ENCODE measurements around the gene IL20RB.
"Not testable (repeated sequence)": the region's sequence is repeated elsewhere in the genome, so short reads cannot be mapped to it uniquely, and the experiment has no call there.

IL20RB gene

DNA sequence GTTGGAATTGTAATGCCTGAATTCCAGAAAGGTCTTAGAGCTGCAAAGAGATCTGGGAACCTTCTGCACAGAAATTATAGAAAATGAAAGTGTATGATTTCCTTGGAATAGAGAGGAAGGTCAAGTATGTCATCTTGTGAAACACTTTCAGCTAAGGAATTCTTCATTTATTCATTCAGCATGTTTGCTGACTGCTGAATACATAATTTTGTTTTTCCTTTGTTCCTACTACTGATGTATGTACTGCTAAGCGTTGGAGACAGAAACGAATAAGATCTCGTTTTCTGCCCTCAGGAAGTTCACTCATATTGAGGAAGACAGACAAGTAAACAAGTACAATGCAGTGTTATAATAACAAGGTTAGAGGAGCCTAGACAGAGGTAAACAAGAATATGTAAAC is 14.3 kb upstream of the IL20RB start:
- DNase-seq (ENCODE audit: low spot score): no peak

DNA sequence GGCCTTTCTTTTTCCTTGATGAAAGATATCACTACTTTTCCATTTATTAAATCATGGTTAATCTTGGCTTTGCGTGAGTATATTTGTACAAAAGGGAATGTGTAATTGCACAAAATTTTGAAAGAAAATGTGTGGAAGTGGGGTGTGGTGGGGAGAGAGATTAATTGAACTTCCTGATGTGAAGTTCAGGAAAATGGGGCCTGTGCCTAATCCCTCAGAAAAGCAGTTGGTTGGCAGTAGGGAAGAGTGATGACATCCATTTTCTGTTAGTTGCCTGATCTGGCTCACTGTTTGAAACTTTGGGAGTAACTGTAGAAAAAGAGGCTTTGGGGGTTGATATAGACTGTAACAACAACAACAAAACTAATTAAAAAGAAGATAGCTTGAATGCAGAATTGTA is 10.8 kb upstream of the IL20RB start:
- DNase-seq (ENCODE audit: low spot score): no peak

DNA sequence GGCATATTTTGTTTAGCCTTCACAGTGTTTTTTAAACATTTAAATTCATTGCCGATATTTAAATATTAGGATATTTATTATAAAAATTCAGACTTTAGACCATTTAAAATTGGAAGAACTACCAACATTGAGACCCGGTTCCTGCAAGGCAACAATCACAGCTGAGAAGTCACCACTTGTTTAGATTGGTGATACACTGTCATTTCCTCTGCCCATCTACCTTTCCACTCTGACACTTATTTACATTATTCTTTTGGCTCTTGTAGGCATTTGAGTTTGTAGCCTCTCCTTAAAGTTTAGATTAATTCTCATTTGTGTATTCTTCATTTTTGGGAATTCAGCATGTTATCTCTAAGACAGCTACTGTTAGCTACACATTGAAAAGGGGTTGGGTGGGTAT is 10.3 kb upstream of the IL20RB start:
- DNase-seq (ENCODE audit: low spot score): no peak

DNA sequence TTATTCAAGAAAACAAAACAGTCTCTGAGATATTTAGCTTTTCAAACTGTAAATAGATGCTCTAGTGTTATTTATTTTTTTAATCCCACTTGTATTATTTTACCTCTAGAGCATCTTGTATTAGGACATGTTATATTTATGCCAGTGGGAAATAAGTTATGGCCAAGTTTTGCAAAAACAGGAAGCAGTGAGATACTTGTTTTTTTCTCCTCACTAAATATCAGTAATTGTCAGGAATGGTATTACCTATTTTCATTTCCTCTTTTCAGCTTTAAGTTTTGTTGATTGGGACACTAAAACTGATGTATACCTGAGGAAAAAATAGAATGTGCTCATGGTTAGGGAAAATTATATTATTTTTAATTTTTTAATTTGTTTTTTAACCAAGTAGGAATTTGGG is 8.6 kb upstream of the IL20RB start:
- DNase-seq (ENCODE audit: low spot score): no peak

DNA sequence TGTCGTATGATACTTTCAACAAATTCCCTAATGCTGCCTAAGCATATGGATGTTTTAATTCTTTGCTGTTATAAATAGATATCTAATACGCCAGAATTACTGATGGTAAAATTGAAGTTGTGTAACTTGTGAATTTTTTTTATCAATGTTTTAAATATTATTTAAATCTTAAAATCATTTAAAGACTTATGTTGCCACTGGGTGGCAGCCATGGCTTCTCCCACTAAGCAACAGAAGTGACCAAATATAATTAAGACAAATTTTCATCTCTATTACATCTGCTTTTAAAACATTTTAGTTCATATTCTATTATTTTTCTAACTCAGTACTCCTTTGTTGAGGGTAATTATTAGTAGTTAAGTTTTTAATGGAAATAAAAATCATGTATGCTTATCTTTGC is 8.1 kb upstream of the IL20RB start:
- DNase-seq (ENCODE audit: low spot score): no peak

DNA sequence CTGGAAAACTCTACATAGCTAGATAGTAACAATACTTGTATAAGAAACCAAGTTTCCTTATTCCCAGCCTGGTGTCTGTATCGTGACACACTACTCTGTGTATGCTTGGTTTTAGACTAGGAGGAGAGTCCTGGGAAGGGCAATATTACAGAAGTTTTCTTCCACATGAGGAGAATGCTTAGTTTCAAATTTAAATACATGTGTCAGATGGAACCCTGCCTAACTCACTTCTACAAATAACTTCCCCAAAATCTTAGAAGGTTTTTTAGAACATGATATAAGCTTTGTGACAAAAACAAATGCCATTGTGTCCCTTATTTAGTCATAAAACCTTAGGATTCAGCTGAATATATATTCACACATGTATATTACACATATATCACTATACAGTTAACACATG is 7.2 kb upstream of the IL20RB start:
- no peak for DNase-seq (ENCODE audit: low spot score)

DNA sequence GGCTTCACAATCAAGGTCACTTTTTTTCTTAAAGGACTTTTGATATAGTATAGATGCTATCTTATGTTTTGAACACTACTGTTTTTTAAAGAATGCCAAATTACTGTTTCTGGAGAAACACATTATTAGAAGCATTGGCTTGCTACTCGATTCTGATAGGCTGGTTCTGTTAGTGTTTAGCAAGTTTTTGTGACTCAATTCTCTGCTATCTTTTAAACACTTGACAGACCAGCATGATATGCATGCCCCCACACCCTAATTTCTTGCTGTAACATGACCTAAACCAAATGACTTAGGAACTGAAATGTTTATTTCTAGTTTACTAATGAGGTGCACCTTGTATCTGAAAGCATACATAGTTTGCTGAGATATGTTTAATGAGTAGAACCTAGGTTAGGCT is 5.5 kb upstream of the IL20RB start:
- no peak for DNase-seq (ENCODE audit: low spot score)

DNA sequence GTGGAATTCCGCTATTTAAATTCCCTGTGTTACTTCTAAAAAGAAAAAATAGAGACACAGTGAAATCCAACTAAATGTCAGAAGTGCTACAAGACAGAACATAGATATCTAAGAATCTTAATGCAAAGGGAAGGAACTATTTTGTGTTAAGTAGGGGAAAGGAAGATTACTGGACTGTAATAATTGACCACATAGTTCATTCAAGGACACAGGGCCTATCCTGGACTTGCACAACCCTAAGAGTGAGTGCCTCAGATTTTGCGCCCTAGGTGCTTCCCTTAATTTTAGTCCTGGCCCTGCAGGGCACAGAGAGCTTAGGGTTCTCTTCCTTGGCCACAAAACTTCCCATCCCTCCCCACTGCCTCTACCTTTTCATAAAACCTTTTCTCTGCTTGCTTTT is 3.5 kb upstream of the IL20RB start:
- DNase-seq (ENCODE audit: low spot score): no peak

DNA sequence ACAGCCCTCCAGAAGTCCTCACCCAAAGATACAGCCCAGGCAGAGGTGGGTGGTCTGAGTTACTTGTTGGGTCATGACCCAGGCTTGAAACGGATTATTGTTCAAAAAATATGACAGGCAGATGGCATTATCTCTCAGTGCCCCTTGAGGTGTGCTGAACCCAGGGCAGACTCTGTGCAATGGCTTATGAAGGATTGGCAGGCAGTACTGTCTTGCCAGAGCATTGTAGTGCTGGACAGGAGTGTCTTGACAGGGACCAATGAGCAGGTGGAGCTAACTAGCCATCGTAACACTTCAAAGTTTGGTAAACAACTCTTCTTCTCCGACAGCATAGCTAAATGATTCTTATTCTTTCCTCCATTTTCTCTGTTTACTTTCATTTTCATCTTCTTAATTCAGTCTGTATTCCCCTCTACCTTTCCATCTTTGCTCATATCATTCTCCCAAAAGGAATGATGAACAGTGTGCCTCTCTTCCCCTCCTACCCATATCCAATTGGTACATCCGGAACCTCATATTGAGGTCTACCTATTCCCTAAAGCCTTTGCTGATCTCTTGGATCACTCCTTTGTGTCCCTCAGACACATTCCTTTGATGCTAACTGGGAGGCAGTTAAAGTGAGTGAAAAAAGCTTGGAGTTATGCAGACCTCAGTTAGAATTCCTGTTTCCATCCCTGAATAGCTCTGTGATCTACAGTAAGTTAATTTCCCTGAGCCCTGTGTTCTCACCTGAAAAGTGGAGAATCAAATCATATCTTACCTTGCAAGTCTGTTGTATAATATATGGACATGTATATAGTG is 2.6 kb upstream of the IL20RB start:
- no peak for DNase-seq (ENCODE audit: low spot score)

DNA sequence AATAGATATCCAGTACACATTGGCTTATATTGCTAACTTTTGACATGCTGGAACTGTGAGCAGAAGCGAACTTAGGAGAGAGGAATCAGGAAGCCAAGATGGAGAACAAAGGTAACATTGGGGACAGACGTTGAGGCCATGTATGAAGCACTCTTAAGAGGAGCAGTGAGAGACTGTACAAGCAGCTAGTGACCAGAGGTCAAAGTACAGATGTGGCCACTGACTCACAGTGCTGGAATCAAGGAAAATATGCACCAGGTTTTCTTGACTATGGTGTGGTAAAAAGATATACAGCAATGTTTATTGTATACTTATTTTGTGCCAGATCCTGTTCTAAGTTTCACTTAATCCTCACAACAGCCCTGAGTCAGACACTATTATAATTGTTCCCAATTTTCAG is 2.0 kb upstream of the IL20RB start:
- no peak for DNase-seq (ENCODE audit: low spot score)

DNA sequence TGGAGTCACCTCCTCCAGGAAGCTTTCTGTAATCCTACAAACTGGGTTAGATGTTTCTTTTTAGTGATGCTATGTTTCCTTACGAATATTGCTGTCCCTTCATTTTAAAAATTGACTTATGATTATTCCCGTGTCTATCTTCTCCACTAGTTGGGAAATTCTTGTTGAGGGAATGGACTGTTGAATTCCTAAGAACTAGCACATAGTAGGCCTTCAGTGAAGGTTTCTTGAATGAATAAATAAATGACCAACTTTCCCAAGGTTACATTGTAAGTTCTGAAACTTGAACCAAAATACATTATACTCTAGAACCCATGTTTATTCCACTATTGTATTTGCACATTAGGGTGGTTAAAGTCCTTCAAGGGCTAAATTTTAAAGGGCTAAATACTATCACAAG is 812 bp upstream of the IL20RB start:
- no peak for DNase-seq (ENCODE audit: low spot score)

DNA sequence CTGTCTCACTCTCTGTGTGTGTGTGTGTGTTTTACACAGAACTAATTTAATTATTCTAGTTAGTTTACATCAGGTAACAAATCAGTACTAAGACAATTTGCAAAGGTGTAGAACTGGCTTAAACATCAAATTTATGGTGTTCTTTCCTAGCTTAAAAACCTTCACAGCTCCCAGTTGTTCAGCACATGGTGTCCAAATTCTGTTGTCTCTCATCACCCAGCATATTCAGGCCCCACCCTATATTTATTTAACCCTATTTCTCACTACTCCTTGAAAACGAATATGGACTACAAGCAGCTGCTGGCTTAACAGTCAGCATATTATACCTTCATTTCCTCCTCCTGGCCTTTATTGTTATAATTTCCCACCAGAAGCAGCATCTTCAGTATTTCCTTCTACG is 1.2 kb downstream of the IL20RB start:
- no peak for DNase-seq (ENCODE audit: low spot score)

DNA sequence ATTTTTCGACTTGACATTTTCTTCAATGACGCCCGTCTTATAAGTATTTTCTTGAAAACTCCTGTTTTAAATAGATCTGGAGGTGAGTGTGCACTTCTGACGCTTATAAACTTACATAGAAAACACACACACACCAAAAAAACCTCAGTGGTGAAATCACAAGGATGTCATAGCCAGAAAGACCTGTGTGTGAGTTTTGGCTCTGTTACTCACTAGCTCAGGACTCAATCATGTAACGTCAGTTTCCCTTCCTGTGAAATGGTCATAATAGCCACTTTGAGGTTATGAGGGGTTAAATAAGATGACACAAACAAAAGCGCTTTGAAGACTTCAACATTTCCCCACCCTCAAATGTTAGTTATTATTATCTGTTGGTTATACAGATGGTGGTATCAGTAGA is 1.8 kb downstream of the IL20RB start:
- DNase-seq (ENCODE audit: low spot score): no peak

DNA sequence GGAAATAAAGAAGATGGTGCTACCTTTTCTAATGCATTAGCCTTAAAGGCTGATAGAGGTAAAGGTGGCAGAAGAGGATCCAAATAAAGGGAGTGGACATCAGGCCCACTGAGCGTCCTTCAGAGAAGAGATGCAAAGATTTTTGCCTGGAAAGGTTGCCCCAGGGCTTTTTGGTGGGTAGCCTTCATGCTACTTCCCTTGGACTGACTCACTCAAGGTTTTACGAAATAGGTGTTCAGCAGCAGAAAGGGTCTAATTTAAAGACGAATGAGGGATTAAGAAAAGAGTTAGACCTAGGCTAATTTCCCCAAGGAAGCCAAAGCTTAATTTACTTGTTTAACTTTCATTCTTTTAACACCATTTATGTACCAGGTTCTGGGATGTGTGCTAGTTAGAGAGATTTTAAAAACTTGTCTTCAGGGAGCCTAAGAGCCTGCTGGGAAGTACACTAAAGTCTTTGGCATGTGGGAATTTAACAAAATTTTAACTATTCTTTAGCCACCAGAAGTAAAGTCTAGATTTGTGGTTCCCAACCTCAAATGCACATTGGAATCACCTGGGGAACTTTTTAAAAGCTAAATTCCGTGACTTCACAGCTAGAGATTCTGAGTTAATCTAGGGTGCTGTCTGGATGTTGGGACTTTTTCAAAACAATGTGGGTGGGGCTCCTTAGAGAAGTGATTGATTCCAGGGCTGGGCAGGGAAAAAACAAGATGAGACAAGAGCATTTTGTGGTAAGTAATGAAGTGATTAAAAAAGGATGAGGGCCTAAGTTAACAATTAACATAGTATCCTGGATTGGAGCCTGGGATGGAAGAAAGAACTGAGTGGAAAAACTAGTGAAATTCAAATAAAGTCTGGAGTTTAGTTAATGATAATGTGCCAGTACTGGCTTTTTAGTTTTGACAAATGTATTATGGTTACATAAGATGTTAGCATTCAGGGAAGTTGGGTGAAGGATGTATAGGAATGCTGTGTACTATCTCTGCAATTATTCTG is 3.4 kb downstream of the IL20RB start:
- DNase-seq (ENCODE audit: low spot score): no peak

DNA sequence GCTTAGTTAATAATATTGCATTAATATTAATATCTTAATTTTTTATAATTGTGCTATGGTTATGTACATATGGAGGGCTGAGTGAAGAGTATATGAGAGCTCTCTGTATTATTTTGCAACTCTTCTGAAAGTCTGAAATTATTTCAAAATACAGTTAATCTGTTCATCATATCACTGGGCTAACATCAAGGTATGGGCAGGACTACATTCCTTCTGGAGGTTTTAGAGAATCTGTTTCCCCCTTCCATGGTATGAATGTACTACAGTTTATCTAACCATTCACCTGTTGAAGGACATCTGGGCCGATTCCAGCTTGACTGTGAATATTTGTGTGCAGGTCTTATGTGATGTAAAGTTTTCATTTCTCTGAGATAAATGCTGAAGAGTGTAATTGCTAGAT is 5.1 kb downstream of the IL20RB start:
- DNase-seq (ENCODE audit: low spot score): no peak

DNA sequence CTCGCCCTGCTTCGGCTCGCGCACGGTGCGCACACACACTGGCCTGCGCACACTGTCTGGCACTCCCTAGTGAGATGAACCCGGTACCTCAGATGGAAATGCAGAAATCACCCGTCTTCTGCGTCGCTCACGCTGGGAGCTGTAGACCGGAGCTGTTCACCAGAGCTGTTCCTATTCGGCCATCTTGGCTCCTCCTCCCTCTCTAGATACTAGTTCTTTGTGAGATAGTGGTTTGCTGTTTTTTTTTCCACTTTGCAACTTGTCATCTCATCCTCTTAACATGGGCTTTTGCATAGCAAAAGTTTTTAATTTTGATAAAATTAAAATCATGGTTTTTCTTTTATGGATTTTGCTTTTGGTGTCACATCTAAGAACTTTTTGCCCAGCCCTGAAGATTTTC is 11.8 kb downstream of the IL20RB start:
- not testable (repeated sequence) for DNase-seq (ENCODE audit: low spot score)

DNA sequence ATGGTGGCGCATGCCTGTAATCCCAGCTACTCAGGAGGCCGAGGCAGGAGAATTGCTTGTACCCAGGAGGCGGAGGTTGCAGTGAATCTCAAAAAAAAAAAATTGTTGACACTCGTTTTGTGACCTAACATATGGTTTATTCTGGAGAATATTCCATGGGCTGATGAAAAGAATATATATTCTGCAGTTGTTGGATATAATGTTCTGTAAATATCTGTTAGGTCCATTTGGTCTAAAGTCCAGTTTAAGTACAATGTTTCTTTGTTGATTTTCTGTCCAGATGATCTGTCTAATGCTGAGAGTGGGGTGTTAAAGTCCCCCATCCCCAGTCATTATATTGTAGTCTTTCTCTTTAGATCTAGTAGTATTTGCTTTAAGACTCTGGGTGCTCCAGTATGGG is 15.6 kb downstream of the IL20RB start:
- no peak for DNase-seq (ENCODE audit: low spot score)

DNA sequence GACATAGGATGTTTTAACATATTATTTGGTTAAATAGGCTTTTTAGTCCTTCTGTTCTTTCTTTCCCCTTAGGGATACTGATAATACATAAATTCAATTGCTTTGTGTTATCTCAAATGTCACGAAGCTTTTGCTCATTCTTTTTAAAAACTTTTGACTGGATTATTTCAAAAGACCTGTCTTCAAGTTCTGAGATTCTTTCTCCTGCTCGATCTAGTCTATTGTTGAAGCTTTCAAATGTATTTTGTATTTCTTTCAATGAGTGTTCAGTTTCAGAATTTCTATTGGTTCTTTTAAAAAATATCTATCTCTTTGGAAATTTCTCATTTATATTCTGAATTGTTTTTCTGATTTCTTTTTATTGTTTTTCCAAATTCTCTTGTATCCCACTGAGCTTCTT is 16.9 kb downstream of the IL20RB start:
- DNase-seq (ENCODE audit: low spot score): no peak

DNA sequence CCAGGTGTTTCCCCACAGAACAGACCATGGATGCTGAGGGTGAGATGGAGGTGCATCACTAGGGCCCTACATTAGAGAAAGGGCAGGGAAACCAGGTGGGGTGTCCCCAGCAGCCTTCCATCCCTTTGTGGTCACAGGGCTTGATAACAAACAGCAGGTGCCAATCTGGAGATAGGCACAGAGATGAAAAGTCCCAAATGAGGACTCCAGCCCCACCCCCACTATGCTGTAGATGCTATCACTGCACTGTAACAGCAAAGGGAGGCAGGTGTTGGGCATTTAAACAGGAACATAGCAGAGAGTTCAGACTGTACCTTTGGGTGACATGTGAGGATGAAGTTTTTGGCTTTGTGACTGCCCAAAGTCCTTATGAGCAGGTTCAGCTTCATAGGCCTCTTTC is 21.4 kb downstream of the IL20RB start:
- DNase-seq (ENCODE audit: low spot score): no peak

DNA sequence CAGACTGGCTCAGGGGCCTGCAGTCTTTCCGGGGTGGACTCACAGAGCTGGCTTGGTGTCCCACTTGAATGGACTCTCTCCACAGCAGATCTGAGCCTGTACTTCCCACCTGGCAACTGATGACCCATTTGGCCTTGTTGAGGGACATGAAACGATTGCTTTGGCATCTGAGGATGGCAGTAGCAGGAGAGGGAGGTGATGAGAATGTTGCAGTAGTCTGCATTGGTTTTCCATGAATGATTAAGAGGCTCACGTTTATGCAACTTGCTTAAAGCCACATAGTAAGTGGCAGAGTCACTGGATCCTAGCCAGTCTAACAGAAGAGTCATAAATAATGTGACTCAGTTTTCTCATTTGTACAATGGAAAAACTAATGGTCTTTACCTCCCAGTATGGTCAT is 21.9 kb downstream of the IL20RB start:
- DNase-seq (ENCODE audit: low spot score): no peak

DNA sequence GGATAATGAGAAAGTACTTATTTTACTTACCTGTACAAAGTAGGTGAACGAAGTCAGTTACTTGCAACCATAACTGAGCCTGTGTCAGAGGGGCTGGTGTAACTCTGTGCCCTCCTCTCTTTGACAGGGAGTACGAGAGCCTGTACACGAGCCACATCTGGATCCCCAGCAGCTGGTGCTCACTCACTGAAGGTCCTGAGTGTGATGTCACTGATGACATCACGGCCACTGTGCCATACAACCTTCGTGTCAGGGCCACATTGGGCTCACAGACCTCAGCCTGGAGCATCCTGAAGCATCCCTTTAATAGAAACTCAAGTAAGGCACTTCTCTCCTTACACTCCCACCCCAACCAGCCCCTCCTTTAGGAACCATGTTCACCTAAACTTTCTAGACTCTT is 24.2 kb downstream of the IL20RB start:
- DNase-seq (ENCODE audit: low spot score): no peak

DNA sequence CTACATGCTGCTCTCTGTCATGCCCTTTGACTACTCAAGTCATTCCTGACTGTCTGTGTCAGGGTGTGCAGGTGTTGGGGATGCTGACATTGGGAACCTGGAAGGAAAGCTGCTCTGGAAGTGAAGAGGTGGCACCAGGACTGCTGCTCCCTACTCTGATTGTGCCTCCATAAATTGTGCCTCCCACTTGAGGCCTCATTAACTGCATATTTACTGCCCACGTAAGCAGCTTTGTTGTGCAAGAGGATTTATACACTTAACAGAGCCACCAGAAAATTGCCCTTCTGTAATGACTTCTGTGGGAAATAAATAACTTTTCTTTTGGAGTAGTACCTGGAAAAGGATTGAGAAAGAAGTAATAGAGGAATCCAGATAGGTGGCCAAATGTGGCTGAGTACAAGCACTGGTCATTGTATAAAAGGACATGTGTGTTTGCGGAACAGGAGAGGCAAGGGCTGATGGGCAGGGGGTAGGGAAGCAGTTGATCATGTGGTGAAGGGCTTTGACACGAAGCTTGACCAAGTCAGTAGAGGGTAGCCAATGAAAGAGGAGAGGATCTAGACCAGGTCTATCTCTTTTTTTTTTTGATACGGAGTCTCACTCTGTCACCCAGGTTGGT is 24.8 kb downstream of the IL20RB start:
- no peak for DNase-seq (ENCODE audit: low spot score)

DNA sequence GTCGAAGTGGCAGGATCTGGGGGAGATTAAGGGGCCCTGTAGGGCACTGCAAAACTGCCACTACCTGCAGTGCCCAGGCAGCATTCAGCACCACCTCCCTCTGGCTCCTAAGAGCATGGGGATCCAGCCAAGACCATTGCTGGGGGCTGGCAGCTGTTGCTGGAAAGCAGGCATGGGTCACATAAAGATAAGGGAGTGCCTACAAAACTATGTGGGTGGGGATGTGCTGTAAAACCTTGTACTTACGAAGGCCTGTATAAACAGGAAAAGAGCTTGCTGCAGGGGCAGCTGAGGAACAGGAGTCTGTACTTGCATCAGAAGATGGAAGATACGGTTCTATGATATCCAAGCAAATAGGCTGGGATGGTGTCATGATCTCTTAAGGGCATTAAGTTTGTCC is 27.1 kb downstream of the IL20RB start:
- DNase-seq (ENCODE audit: low spot score): no peak
